WTC11 (cell line): Measurements from ENCODE around the gene RAB40B.

Experiments
- ETV6 ChIP-seq: sonication (generic); formaldehyde crosslinking; IDR thresholded peaks from 2 replicates; pipeline ENCODE4 v1.8.1; 2022; ENCODE audit warnings: mild to moderate bottlenecking, missing genetic modification reagents
- JUN ChIP-seq: sonication (generic); formaldehyde crosslinking; IDR thresholded peaks from 2 replicates; pipeline ENCODE4 v1.8.0; 2023; ENCODE audit warnings: mild to moderate bottlenecking, missing genetic modification reagents
- SMAD3 ChIP-seq: sonication (generic); formaldehyde crosslinking; IDR thresholded peaks from 2 replicates; pipeline ENCODE4 v1.8.0; 2022; ENCODE audit warnings: missing genetic modification reagents, mild to moderate bottlenecking, borderline replicate concordance
- TP53 ChIP-seq: sonication (generic); formaldehyde crosslinking; IDR thresholded peaks from 2 replicates; pipeline ENCODE4 v1.8.1; 2023; ENCODE audit warnings: mild to moderate bottlenecking, missing genetic modification reagents

DNA sequence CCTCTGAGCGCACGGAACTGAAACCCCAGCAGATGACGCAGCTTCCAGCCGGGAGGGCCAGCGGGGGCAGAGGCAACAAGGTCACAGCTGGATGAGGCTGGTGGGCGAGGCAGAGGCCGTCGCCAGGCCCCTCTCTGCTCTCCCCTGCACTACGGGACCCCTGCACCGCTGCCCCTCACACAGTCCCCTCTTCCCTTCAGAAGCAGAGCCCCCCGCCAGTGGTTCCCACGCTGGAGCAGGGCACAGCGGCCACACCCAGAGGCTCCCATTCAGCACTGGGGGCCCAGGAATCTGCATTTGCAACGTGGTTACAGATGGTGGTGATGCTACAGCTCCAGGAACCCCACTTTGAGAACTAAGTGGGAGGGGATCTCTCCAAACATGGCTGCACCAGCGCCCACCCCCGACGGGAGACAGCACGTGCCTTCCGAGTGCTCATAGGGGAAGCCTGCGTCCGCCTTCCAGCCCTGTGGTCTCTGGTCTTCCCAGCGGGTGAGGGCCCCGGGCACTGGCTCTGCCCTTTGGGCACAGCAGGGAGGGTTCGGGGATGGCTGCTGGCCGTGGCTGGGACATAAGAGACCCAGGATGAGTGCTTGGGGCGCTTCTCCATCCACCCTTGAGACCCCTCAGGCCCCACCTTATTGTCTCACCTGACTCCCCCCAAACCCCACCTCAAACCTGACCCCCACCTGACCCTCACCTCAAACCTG, 4.7 kb upstream of the RAB40B start:
- TF ChIP-seq JUN (CRISPR knock-in tag) (no peak), SMAD3 (CRISPR knock-in tag) (no peak), TP53 (CRISPR knock-in tag) (no peak), ETV6 (CRISPR knock-in tag) (no peak)
